Femur (tissue), 1 donor: ENCODE data around the gene FARP1.

Experiments
- DNase-seq: peaks from one replicate; pipeline ENCODE4 v3.0.0-alpha.2; 2017

Gene FARP1

DNA sequence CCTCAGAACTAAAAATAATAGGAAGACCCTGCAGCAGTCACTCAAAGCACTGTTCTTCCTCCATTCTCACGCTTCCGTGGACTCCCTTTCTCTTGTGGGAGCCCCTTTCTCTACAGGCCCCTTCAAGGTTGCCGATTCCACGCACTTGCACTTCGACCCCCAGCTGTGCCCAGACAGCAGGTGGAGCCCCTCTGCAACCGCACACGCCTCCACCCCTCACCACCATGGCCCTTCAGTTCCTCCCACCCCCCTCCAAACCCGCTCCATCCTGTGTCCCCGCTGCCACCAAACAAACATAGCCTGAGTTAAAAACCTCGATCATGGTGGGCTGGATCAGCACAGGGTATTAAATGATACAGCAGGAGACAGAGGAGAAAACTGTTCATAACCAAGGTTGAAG, 331.4 kb downstream of the FARP1 start:
- DNase-seq = peak; percentile 8

DNA sequence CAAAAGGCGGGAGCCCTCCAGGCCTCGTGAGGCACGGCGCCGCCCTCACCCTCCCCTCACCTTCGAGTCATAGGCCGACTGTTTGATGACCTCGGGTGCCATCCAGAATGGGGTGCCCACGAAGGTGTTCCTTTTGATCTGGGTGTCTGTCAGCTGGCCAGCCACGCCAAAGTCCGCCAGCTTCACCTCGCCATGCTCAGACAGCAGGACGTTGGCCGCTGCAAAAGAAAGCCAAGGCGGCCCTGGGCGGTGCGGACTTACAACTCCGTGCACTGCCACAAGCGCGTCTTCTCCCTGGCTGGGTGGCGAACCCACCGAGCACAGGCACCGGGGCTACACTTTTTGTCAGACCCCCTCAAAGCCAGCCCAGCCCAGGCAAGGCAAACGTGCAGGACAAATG, 331.9 kb downstream of the FARP1 start:
- DNase-seq = peak; percentile 9

- DNase-seq = no peak
Observed at GRCh38 chr13:98475522-98475921, 332.6 kb downstream of the FARP1 start.

DNA sequence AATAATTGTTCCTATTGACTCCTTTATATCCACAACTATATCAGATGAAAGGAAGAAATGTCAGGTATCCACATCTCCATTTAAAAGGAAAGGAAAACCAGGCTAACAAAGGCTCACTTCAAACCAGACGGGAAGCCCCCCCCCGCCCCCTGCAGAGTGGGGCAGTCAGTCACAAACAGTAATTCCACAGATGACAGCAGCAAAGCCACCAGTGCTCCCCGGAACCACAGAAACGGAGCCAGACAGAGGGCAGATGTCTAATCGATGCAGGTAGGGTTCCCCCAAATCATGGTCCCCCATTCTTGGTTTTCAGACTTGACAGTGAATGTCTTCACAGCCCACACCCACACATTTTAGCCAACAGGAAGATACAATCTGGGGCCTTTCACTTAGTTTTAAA, 333.2 kb downstream of the FARP1 start:
- DNase-seq = no peak

DNA sequence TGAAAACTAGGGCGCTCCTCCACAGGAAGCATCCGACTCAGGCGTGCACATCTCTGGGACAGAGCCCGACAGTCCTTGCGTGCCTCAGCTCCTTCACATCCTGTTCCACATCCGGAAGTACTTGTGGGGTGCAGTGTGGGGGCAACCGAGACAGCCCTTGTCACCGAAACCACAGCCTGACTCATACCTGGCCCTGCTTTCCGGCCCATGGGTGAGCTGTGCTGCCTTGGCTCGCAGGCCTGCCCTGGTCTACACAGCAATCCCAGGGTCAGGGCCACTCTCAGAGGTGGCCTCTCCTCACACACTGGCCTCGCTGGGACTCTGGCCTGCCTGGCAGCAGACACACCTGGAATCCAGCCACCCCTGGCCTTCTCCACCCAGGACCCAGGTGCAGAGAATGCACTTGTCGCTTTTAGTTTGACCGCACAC, 333.7 kb downstream of the FARP1 start:
- DNase-seq = peak; percentile 60

DNA sequence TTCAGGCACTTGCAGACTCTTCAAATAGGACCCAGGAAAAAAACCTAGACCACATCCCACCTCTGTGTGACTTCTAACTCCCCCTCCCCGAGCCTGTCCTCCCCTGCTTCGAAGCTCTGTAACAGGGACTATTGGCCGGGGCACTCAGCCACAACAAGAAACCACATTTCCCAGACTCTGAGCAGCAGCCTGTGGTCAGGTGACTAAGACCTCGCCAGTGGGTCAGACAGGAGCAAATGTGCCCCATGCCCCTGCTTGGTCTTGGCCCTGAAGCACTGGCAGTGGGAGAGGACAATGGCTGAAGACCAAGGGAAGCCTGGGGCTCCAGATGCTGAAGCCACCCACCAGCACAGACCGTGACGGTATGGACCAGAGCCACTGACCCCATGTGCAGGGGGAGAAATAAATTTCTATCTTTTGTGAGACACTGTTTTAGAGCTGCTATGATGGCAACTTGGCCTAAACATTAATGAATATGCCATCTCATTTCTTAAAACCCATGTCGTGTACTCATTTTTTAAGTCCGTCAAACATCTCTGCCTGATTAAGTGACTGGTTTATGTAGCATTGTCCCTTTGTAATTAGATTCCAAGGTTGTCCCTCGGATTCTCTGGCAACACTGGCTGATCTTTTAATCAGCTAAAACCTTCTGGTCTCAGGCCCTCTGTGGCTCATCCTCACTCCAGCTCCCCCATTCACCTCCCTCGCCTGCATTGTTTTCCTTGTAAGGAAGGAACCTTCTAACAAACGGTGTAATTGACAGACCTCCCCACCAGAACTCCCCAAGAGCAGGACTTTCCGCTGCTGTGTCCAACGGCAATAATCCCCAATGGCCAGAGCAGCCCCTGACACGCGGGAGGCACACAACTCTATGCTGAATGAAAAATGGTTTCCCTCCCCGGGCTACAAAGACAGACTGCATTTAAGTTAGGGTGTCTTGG, 335.6 kb downstream of the FARP1 start:
- peak; percentile 45 for DNase-seq

DNA sequence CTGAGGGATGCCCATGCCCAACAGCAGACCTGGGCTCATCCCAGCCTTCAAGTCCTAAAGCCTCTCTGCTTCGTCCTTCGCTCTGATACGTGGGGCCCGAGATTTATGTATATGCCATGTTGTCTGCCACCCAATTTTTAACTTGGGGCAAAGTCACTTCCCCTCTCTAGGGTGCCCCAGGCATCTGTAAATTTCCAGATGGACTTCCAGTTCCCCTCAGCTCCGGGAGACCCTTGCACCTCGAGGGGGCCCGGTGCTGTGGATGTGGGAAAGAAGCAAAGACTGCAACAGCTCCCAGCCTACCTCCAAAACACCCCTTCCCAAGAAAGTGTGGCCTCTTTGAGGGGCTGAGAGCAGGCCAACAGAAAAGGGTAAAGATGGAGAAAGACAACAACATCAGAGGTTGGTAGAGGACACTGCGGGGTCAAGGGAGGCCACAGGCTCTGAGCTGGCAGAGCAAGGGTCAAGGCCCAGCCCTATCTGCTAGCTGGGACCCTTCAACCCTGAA, 336.7 kb downstream of the FARP1 start:
- DNase-seq = peak; percentile 3

- DNase-seq = peak; percentile 38
Observed at GRCh38 chr13:98480915-98481877, 338.3 kb downstream of the FARP1 start.

DNA sequence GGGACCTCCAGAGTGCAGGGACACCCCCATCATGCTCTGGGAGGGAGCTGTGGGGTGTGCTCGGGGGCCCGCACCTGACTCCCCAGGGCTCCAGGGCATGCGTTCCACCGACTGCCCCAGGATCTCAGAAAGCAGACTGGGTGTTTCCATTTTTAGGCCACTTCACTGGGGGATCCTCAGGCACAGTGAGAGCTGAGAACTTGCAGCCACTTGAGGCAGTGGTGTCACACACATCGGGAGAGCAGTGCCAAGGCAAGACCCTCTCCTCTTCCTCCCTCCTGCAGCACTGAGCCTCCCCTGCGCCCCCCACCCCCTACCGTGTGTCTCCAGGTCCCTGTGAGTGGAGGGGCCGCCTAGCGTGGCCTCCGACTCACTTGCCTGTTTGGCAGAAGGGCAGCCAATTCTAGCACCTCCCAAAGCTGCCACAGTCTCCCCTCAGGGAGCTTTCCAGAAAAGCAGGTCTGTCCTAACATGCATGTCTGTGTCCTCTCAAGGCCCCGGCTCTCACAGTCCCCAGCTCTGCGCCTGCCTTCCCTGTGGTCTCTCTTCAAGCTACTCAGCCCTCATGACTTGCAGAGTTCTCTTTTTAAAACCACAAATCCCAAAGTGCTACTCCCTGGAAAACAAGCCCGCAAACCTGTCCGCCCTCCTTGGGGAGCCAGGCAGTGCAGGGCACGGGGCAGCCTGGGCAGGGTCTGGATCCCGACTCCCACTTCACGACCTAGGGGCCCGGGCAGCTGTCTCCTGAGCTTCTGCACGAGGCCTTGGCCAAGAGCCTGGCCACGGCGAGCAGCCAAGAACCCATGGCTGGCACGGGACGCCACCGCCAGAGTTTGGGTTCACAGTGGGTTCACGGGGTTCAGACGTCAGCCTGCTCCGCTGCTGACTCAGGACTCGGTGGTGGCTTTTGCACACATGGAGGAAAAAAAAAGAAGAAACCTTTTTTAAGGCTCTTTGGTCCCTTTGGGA, 339.9 kb downstream of the FARP1 start:
- DNase-seq = peak; percentile 85

DNA sequence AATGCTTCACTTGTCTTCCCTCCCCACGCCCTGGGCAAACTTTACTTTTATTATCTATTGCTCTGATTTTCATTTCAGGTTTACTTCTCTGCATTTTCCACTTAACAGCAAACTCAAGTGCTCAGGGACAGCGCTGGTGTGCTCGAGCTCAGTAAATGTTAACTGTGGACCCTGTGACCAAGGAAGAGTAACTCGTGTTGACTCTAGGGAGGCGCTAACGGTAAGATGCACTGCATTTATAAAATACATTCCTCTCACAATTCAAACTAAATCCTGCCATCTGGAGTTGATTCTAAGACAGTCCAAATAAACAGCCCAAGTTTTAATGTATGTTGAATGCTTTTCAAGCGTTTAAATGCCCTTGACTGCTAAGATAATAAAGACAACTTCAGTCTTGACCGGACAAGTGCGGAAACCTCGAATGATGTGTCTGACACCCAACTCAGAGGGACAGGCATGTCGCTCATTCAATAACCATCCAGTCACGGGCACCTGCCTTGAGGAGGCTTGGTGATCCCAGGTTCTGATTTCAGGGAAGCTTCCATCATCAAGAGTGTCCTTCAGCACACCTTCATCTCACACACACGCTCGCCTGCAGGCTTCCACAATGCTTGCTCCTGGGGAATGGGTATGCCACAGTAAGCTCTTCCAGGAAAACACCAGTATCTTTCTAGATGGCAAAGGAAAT, 340.9 kb downstream of the FARP1 start:
- DNase-seq = no peak

DNA sequence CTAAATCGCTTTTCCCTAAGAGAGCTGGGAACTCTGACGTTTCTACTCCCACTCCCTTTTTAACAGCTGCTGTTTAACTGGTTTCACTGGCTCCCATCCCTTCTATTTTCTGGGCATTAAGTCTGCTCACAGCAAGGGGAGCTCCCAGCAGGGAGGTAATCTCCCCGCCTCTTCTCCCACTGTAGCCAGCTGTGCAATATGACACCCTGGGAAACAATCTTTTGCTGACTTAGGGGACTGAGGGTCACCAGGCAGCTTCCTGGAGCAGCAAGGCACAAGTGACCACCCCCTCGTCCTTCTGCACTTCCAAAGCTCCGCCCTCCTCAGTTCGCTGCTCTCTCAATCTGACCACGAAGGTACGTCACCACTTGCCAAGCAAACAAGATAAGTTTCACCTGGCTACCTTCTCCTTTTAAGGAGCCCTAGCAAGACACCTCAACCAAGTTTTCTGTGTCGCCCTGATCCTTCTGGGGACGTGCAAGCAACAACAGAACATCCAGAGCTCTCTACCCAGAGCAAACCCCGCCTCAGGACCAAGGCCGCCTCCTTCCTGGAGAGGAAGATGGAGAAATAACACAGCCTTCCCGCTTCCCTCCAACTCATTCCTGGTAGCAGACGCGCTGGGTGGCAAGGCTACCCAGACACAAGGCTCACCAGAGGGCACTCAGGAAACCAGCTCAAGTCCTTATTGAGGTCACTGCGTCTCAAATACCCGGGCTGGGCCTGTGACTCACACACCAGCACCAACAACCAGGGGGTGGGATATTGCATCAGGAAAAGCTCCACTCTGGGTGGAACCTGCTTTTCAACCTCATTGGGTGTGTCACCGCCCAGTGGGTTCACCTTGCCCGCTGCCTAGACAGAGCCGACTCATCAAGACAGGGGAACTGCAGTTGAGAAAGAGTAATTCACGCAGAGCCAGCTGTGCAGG, 341.7 kb downstream of the FARP1 start:
- DNase-seq = peak; percentile 89

DNA sequence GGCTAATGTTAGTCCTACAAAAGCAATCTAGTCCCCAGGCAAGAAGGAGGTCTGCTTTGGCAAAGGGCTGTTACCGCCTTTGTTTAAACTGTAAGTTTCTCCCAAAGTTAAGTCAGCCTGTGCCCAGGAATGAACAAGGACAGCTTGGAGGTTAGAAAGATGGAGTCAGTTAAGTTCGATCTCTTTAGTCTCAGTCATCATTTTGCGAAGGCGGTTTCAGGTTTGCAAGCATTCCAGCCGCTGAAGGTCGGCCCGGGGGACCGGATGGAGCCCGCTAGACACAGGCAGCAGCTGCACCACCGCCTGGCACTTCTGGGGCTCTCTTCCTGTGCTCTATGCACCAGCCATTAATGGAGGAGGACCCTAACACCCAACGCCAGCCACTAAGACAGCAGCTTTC, 342.7 kb downstream of the FARP1 start:
- DNase-seq = peak; percentile 19

- DNase-seq = peak; percentile 12
Observed at GRCh38 chr13:98486412-98486811, 343.5 kb downstream of the FARP1 start.

DNA sequence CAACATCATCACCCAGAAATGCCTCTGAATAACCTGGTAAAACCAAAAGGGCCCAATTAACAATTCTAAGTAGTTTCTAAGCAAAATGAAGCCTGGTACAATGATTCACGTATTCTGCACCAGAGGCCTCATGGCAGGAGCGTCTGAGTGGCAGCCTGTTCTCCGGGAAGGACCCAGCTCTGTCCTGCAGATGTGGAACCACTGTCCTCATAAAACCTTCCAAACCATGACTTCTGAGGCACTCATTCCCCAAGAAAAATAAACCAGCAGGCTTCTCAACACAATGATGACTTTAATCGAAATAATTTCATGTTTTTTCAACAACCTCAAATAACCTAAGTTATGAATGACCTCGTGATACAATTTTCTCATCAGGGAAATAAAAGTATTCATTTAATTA, 344.1 kb downstream of the FARP1 start:
- peak; percentile 8 for DNase-seq

DNA sequence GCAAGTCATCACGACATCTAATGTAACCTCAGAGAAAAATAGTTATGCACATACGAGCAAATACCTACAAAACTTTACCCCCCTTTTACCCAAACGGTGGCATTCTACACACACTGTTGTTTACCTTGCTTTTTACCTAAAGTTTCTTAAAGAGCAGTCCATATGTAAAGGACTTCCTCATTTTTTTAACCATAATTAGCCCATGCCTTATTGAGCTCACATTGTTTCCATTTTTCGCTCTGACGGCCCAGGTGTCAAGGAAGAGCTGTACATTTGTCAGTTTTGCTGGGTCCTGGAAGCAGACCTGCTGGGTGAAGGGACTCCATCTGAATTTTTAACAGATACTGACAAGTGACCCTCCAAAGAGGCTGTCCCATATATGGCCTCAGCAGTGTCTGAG, 344.6 kb downstream of the FARP1 start:
- peak; percentile 7 for DNase-seq

GRCh38 chr13:98488736-98489135, 345.8 kb downstream of the FARP1 start:
- peak; percentile 10 for DNase-seq

DNA sequence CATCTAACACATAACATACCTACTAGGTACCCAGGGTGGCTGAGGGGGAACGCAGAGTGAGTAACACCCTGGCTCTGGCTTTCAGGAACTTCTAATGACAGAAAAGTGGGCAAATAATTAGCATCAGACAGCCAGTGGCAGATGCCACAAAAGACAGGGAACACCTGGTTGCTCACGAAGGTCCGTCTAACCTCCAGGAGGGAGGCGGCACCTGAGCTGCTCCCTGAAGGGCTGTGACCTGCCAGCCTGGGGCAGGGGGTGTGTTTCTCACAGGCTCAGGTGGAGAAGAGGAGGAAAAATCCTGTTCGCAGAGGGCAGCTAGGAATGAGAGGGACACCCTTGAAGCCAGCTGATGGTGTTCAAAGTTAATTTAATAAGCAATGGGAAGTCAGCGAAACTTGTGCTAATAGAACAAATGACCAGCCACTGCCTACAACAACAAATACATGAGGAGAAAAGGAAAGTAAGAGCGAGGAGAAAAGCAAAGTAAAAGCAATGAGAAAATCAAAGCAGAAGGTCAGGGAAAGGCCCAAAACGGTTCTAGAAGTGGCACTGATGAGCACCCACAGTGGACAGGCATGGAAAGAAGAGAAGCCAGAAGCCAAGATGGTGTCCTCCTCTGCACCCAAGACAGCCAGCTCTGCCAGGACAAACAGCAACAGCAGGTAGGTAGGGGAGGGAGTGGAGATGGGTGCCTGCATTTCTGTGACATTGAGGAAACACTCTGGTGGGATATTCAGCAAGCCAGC, 346.7 kb downstream of the FARP1 start:
- DNase-seq = peak; percentile 7

GRCh38 chr13:98490195-98490836, 347.4 kb downstream of the FARP1 start:
- no peak for DNase-seq

DNA sequence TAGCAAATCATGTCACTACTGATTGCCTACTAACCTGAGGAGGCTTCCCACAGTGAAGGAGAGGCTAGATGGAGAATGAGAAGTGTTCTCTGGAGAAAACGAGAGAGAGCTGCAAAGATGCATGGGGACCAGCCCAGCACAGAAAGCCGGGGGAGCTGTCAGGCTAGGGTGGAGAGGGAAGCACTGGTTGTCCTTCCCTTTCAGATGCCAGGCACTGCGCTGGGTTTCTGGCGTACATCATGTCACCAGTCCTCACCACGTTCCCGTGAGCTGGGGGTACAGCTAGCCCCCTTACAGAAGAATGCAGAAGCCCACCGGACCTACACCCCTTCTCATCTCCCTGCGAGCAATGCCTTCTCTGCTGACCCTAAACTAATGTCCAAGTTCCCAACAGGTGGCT, 348.0 kb downstream of the FARP1 start:
- no peak for DNase-seq
